GM18868 (cell line): ENCODE measurements around the gene ZNF574.

Source experiments
- ATAC-seq: cut with Tn5 transposase; IDR thresholded peaks from one replicate; pipeline ENCODE4 v1.9.1; 2021; ENCODE audit warnings: mild to moderate bottlenecking, moderate library complexity; ENCODE audit not compliant: unreplicated experiment

The ZNF574 gene

DNA sequence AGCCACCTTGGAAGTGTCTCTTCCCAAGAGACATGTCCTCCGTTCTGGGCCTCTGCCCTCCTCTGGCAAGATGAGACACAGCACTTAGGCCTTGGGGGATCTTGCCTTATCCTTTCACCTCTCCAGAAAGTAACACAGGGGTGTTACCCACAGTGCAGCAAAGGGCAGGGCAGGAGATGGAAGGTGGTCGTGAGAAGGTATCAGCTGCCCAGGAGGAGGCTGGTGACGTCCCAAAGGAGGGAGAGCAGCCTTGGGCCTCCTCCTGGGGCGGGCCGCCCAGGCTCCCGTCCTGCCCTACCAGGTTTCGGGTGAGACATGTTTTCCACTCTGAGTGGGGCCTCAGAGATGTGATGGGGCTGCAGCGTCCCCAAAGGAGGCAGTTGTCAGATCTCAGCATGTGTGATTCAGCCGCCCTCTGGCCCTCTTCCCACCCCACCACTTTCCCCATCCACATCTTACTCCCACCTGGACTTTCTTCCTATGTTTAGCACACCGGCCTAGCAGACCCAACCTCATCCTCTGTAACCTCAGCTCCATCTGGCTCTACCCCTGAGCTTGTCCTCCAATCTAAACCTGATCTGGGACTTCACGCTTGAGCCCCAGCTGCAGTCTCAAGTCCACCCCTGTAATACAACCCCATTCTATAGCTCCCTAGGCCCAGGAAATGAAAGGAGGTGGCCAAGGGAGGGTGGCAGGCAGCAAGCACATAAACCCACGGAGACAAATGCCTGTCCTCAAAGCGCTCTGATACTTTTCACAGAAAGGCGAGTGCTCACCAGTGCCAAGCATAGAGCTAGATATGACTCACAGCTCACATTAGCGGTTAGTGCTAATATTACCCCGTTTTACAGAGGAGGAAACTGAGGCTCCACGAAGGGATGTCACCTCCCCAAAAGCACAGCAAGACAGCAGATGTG is 47.0 kb downstream of the ZNF574 start:
- peak; percentile 45 for ATAC-seq

- no peak for ATAC-seq
Observed at GRCh38 chr19:42123765-42124164, 47.8 kb downstream of the ZNF574 start.

- ATAC-seq: no peak
Observed at GRCh38 chr19:42124386-42124901, 48.5 kb downstream of the ZNF574 start.

DNA sequence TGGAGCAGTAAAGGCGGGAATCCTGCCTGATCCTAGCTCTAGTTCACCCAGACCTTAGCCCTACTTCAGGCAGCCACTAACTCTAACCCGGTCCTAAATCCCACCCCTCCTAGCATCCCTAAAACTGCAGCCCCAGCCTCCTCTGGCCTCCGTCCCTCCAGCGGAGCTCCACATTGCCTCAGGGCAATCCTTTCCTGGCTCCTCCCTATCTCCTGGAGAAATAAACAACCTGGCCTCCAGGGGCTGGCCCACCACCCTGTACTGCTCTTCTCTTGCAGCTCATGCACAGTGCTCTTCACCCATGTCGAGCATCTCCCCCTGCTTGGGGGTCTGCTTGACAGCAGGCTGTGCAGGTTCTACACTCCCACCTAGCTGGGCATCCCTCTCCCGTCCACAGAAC is 49.6 kb downstream of the ZNF574 start:
- ATAC-seq: no peak

DNA sequence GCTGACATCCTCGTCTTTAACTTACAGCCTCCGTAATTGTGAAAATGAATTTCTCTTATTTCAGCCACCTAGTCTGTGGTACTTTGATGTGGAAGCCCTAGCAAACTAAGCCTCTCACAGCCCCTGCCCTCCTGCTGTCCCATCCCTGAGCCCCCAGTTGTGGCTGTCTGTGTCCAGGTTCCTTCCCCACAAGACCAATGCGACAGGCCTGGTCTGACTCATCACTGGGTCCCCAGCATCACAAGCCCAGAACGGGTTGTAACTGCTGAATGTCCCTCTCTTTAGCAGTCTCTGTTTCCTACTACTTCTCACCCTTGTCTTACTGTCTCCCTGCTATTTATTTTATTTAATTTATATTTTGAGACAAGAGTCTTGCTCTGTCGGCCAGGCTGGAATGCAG is 50.6 kb downstream of the ZNF574 start:
- ATAC-seq: no peak

DNA sequence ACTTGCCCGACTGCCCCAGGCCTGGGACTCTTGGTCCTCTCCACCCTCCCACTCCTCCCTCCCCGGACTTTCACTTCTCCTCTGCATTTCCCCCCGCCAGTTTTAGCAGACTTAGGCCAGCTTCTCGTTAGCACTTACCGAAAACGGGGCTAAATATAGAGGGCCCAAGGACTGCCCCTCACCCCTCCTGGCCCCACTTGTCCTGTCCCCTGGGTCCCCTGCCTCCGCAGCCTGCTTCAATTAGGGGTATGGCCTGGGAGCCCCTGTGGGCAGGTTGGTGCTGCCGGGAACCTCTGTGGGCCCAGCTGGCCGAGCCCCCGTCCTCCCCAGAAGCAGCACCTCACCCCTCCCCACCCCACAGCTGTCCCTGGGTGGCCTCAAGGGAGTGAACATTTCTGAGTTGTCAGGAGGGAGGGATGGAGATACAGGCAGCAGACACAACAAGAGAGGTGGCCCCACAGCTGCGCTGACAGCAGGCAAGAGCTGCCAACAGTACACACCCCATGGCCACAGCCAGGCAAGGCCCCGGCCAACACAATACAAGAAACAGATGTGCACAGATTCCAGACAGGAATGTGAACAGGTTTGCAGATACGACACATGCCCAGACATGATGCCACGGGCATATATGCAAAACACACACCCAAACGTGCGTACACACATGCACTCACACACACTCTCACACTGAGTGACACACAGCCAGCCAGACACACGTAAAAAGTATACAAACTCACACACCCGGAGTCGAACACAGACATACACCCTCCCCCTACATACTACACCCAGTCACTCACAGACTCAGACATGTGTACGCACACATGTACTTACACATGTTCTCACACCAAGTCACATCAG is 53.7 kb downstream of the ZNF574 start:
- peak; percentile 38 for ATAC-seq

- ATAC-seq: no peak
Observed at GRCh38 chr19:42130254-42130573, 54.2 kb downstream of the ZNF574 start.
